Uterus (tissue), 4 donors: ENCODE data around the gene SSC4D. TPM values are rescaled to one million over a fixed set of nuclear protein-coding genes. Genes with fewer than 3 reads are reported as not detected.
"Not testable (repeated sequence)": the region's sequence is repeated elsewhere in the genome, so short reads cannot be mapped to it uniquely, and the experiment has no call there.

ENCODE experiments used
- DNase-seq, 2 donors: peaks; one replicate each; pipeline ENCODE4 v3.0.0-alpha.2; 2019 to 2020
- H3K27ac ChIP-seq, 2 donors: fragments of 200-600 bp; sonication (generic); 1 replicate in 1 of 2; 2 replicates in 1 of 2; pipeline ENCODE4 v1.5.1; 2016 to 2018
- H3K27me3 ChIP-seq, 2 donors: fragments of 200-600 bp; sonication (generic); one replicate each; pipeline ENCODE4 v1.5.1; 2018 to 2019; ENCODE audit warnings: control low read depth in 1 of 2
- H3K36me3 ChIP-seq, 2 donors: fragments of 200-600 bp; sonication (generic); one replicate each; pipeline ENCODE4 v1.5.1; 2019; ENCODE audit warnings: control low read depth in 1 of 2
- H3K4me1 ChIP-seq, 2 donors: fragments of 200-600 bp; sonication (generic); one replicate each; pipeline ENCODE4 v1.5.1; 2018 to 2019; ENCODE audit warnings: control low read depth in 1 of 2
- H3K4me3 ChIP-seq, 2 donors: fragments of 200-600 bp; sonication (generic); 1 replicate in 1 of 2; 2 replicates in 1 of 2; pipeline ENCODE4 v1.5.1; 2018 to 2019; ENCODE audit warnings: mild to moderate bottlenecking in 1 of 2
- H3K9me3 ChIP-seq, 2 donors: fragments of 200-600 bp; sonication (generic); one replicate each; pipeline ENCODE4 v1.5.1; 2019; ENCODE audit warnings: control low read depth in 1 of 2
- CTCF ChIP-seq, 4 experiments: fragments of 200-600 bp in 2 of 4; fragments of 450-650 bp in 2 of 4; sonication (generic) in 2 of 4; IDR thresholded peaks; one replicate each; pipeline ENCODE4 v1.5.1; 2016 to 2019; ENCODE audit warnings: antibody characterized with exemption in 4 of 4, mild to moderate bottlenecking in 2 of 4, moderate library complexity in 1 of 4
- POLR2A ChIP-seq, 2 donors: fragments of 450-650 bp; IDR thresholded peaks; one replicate each; pipeline ENCODE4 v1.6.1; 2016; ENCODE audit warnings: antibody characterized with exemption in 2 of 2, mild to moderate bottlenecking in 1 of 2, moderate library complexity in 1 of 2
- intact Hi-C: fragments of 100-400 bp; cut with DNase I; formaldehyde crosslinking; loops from one replicate; pipeline ENCODE4 v1.15.1; 2023; ENCODE audit warnings: low total_unique reads
- total RNA-seq, 4 donors: library from RNA; depleted of rRNA in 3 of 4; stranded (reverse); fragments of >200 nt in 3 of 4; gene quantifications; one replicate each; pipeline versions ENCODE4 v1.1.0 to v1.2.4, GENCODE V29; 2014 to 2023
- donor health status: DM: yes; HTN: yes; CAD: no.

SSC4D gene
- total RNA-seq, 4 donors from 2014 or later: 0.37 to 1.0 TPM; not detected in 2

- no peaks in the 10 kb centered on the region for H3K27me3 ChIP-seq
- H3K4me1 ChIP-seq: no peaks in the 10 kb centered on the region
- no peak overlapping the region for H3K27ac ChIP-seq
- no peaks in the 10 kb centered on the region for H3K9me3 ChIP-seq
- no peak for DNase-seq
- no peak overlapping the region for H3K4me3 ChIP-seq
- intact Hi-C loops: no loop called here
- H3K36me3 ChIP-seq: no peaks in the 10 kb centered on the region
- TF ChIP-seq POLR2A (IDR thresholded peaks at IDR 0.05): no peak
- no peak for TF ChIP-seq CTCF (IDR thresholded peaks at IDR 0.05)
These were observed 1.8 kb downstream of the SSC4D start for GRCh38 chr7:76407718-76408117.

- H3K27ac ChIP-seq: no peak overlapping the region
- no peak overlapping the region for H3K4me3 ChIP-seq
- no peaks in the 10 kb centered on the region for H3K36me3 ChIP-seq
- H3K4me1 ChIP-seq: no peaks in the 10 kb centered on the region
- no peak for DNase-seq
- no peaks in the 10 kb centered on the region for H3K9me3 ChIP-seq
- no peak for TF ChIP-seq POLR2A (IDR thresholded peaks at IDR 0.05)
- TF ChIP-seq CTCF (IDR thresholded peaks at IDR 0.05): no peak
- intact Hi-C loops: no loop called here
- no peaks in the 10 kb centered on the region for H3K27me3 ChIP-seq
These were observed 3.8 kb downstream of the SSC4D start for GRCh38 chr7:76405738-76406137.

DNA sequence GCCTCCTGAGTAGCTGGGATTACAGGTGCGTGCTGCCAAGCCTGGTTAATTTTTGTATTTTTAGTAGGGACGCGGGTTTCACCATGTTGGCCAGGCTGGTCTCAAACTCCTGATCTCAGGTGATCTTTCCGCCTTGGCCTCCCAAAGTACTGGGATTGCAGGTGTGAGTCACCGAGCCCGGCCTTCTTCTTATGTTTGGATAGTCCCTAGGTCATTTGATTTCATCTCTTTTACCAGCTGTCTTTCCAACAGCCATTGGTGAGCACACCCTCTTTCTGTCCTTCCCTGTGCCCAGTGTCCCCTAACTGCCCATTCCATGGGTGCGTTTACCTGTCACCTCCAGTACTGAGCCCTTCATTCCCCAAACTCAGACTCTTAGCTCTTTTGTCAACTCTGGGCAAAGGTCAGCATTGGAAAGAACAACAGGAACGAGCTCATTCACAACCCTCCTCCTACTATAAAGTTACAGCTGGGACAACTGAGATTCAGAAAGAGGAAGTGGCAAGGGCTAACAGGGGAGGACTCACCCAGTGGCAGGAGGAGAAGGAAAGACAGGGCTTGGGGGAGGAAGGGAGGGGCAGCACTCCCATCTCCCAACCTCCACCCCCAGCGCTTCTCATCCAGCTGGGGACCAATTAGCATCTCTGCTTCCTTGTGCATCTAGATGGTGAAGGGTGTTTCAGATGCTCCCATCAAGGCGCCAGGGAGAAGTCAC, 5.6 kb downstream of the SSC4D start:
- no peaks in the 10 kb centered on the region for H3K9me3 ChIP-seq
- no peak overlapping the region for H3K27ac ChIP-seq
- no peak for DNase-seq
- no peaks in the 10 kb centered on the region for H3K27me3 ChIP-seq
- no peaks in the 10 kb centered on the region for H3K36me3 ChIP-seq
- no peaks in the 10 kb centered on the region for H3K4me1 ChIP-seq
- TF ChIP-seq POLR2A (IDR thresholded peaks at IDR 0.05) (no peak), CTCF (IDR thresholded peaks at IDR 0.05) (no peak)
- intact Hi-C loops: no loop called here
- H3K4me3 ChIP-seq: no peak overlapping the region

DNA sequence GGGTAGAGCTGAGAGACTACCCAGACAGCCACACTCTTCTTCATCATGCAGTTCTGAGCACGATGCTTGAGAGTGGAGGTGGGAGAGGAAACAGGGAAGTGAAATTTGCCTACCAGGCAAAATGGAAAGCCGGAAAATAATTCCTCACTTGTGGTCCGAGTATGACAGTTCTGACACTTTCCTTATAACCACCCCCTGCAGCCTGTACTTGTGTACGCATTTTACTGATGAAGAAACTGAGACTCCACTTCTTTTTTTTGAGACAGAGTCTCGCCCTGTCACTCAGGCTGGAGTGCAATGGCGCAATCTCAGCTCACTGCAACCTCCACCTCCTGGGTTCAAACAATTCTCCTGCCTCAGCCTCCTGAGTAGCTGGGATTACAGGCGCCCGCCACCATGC, 6.4 kb downstream of the SSC4D start:
- H3K4me1 ChIP-seq, H3K27me3 ChIP-seq, H3K9me3 ChIP-seq, intact Hi-C loops, H3K36me3 ChIP-seq, H3K27ac ChIP-seq, DNase-seq, H3K4me3 ChIP-seq: not testable (repeated sequence)

GRCh38 chr7:76400248-76400647, 9.2 kb downstream of the SSC4D start:
- Histone ChIP-seq H3K27ac (no peak overlapping the region), H3K27me3 (no peaks in the 10 kb centered on the region), H3K9me3 (no peaks in the 10 kb centered on the region), H3K4me1 (no peaks in the 10 kb centered on the region), H3K36me3 (no peaks in the 10 kb centered on the region), H3K4me3 (no peak overlapping the region)
- TF ChIP-seq POLR2A (IDR thresholded peaks at IDR 0.05): no peak
- TF ChIP-seq CTCF (IDR thresholded peaks at IDR 0.05): no peak
- no peak for DNase-seq
- intact Hi-C loops: no loop called here
